Neuronal stem cell (in vitro differentiated cells): ENCODE data around the gene NSRP1.

Source experiments
- DNase-seq: peaks from one replicate; pipeline ENCODE4 v3.0.0-alpha.2; 2013; ENCODE audit warnings: low spot score
- H2AFZ ChIP-seq: one replicate; pipeline ENCODE4 v1.6.1; 2013; ENCODE audit warnings: mild to moderate bottlenecking, low read length, inconsistent platforms
- H2AK5ac ChIP-seq: 2 replicates; pipeline ENCODE4 v1.6.1; 2013; ENCODE audit warnings: low read depth, mild to moderate bottlenecking, inconsistent platforms, low read length, moderate library complexity, mixed read lengths
- H2BK120ac ChIP-seq: 2 replicates; pipeline ENCODE4 v1.6.1; 2013; ENCODE audit warnings: low read depth, mild to moderate bottlenecking, inconsistent platforms, low read length, moderate library complexity, mixed read lengths
- H2BK12ac ChIP-seq: one replicate; pipeline ENCODE4 v1.6.1; 2013; ENCODE audit warnings: low read length, inconsistent platforms
- H2BK15ac ChIP-seq: 2 replicates; pipeline ENCODE4 v1.6.1; 2013; ENCODE audit warnings: mild to moderate bottlenecking, low read length, inconsistent platforms, mixed read lengths
- H2BK5ac ChIP-seq: one replicate; pipeline ENCODE4 v1.6.1; 2013; ENCODE audit warnings: inconsistent platforms, mild to moderate bottlenecking, low read length, moderate library complexity
- H3K14ac ChIP-seq: one replicate; pipeline ENCODE4 v1.6.1; 2013; ENCODE audit warnings: low read length, inconsistent platforms
- H3K18ac ChIP-seq: 2 replicates; pipeline ENCODE4 v1.6.1; 2013; ENCODE audit warnings: low read length, inconsistent platforms
- H3K23ac ChIP-seq: 2 replicates; pipeline ENCODE4 v1.6.1; 2013; ENCODE audit warnings: low read depth, mild to moderate bottlenecking, mixed read lengths, low read length, inconsistent platforms; ENCODE audit not compliant: poor library complexity
- H3K27ac ChIP-seq: replicated peaks from 3 replicates; pipeline ENCODE4 v1.5.1; 2013; ENCODE audit warnings: low read length, inconsistent platforms
- H3K27me3 ChIP-seq, 3 experiments: 2 replicates each; pipeline ENCODE4 v1.6.1; 2013; ENCODE audit warnings: low read length in 3 of 3, mild to moderate bottlenecking in 2 of 3, inconsistent platforms in 1 of 3, low read depth in 1 of 3, mixed read lengths in 1 of 3, moderate library complexity in 1 of 3; ENCODE audit not compliant: control insufficient read depth in 3 of 3, insufficient read depth in 3 of 3
- H3K36me3 ChIP-seq, 2 donors: replicated peaks in 1 of 2; 2 replicates each; pipeline ENCODE4 v1.6.1; 2013; ENCODE audit warnings: low read length in 2 of 2; ENCODE audit not compliant: control insufficient read depth in 2 of 2, insufficient read depth in 2 of 2
- H3K4ac ChIP-seq: 2 replicates; pipeline ENCODE4 v1.6.1; 2013; ENCODE audit warnings: inconsistent platforms, mild to moderate bottlenecking, low read length, moderate library complexity
- H3K4me1 ChIP-seq, 2 donors: 1 replicate in 1 of 2; 2 replicates in 1 of 2; pipeline ENCODE4 v1.6.1; 2013; ENCODE audit warnings: low read length in 2 of 2, low read depth in 1 of 2; ENCODE audit not compliant: control insufficient read depth in 2 of 2, insufficient read depth in 1 of 2
- H3K4me2 ChIP-seq: one replicate; pipeline ENCODE4 v1.6.1; 2013; ENCODE audit warnings: mild to moderate bottlenecking, low read length, inconsistent platforms; ENCODE audit not compliant: insufficient read depth, poor library complexity, severe bottlenecking
- H3K4me3 ChIP-seq, 2 donors: 2 replicates each; pipeline ENCODE4 v1.5.1; 2013; ENCODE audit warnings: low read length in 2 of 2, mild to moderate bottlenecking in 2 of 2, inconsistent platforms in 1 of 2, moderate library complexity in 1 of 2
- H3K79me1 ChIP-seq: one replicate; pipeline ENCODE4 v1.6.1; 2013; ENCODE audit warnings: low read depth, mild to moderate bottlenecking, inconsistent platforms, low read length, moderate library complexity
- H3K9ac ChIP-seq: one replicate; pipeline ENCODE4 v1.6.1; 2013; ENCODE audit warnings: mild to moderate bottlenecking, low read depth, low read length, inconsistent platforms; ENCODE audit not compliant: poor library complexity
- H3K9me3 ChIP-seq, 2 donors: replicated peaks in 1 of 2; 2 replicates each; pipeline versions ENCODE3 to v1.6.1; 2013; ENCODE audit warnings: low read length in 2 of 2, mild to moderate bottlenecking in 2 of 2, inconsistent platforms in 1 of 2, low read depth in 1 of 2, mixed read lengths in 1 of 2, moderate library complexity in 1 of 2; ENCODE audit not compliant: control insufficient read depth in 2 of 2, insufficient read depth in 1 of 2
- H4K8ac ChIP-seq: one replicate; pipeline ENCODE4 v1.6.1; 2013; ENCODE audit warnings: low read depth, mild to moderate bottlenecking, inconsistent platforms, low read length, moderate library complexity
- H4K91ac ChIP-seq: one replicate; pipeline ENCODE4 v1.6.1; 2013; ENCODE audit warnings: low read length, low read depth, mild to moderate bottlenecking, inconsistent platforms; ENCODE audit not compliant: poor library complexity
- WGBS, 2 donors: extraction: QIAGEN DNeasy Blood & Tissue Kit; methylation state at CpG; one replicate each; pipeline ENCODE4 v1.1.7; 2013; ENCODE audit warnings: missing lambda C conversion rate in 2 of 2, mixed read lengths in 1 of 2; ENCODE audit not compliant: insufficient read length in 2 of 2, insufficient replicate concordance in 1 of 2; ENCODE audit errors: extremely low coverage in 2 of 2; 5-methylcytosine and 5-hydroxymethylcytosine counted together

Gene NSRP1

GRCh38 chr17:30132615-30133014 is 16.0 kb downstream of the NSRP1 start:
- no peak overlapping the region for H3K23ac ChIP-seq
- H2AFZ ChIP-seq, result no peak overlapping the region
- H3K4me1 ChIP-seq, result no peaks in the 10 kb centered on the region
- no peak overlapping the region for H3K27ac ChIP-seq
- no peak overlapping the region for H2BK120ac ChIP-seq
- H2BK5ac ChIP-seq, result no peak overlapping the region
- H3K27me3 ChIP-seq, result no peaks in the 10 kb centered on the region
- H3K9ac ChIP-seq, result no peak overlapping the region
- H2BK15ac ChIP-seq, result no peak overlapping the region
- DNase-seq, result no peak
- peaks cover 10 to 97% of the 10 kb centered on the region in 2 donors for H3K36me3 ChIP-seq
- H3K4me2 ChIP-seq, result no peak overlapping the region
- H3K79me1 ChIP-seq, result no peaks in the 10 kb centered on the region
- H3K18ac ChIP-seq, result no peak overlapping the region
- no peak overlapping the region for H3K4me3 ChIP-seq
- no peak overlapping the region for H2BK12ac ChIP-seq
- no peak overlapping the region for H4K8ac ChIP-seq
- H3K9me3 ChIP-seq, result no peaks in the 10 kb centered on the region
- no CpG with 5 or more reads among the region's 3 CpGs for WGBS, 2 donors
- no peak overlapping the region for H3K14ac ChIP-seq
- no peak overlapping the region for H2AK5ac ChIP-seq
- H4K91ac ChIP-seq, result no peak overlapping the region
- no peak overlapping the region for H3K4ac ChIP-seq

GRCh38 chr17:30133197-30133596 is 16.6 kb downstream of the NSRP1 start:
- Histone ChIP-seq H3K18ac (no peak overlapping the region), H3K23ac (no peak overlapping the region), H4K91ac (no peak overlapping the region), H2AK5ac (no peak overlapping the region), H2BK15ac (no peak overlapping the region), H3K4me1 (no peaks in the 10 kb centered on the region), H3K4me2 (no peak overlapping the region), H2AFZ (no peak overlapping the region), H3K14ac (no peak overlapping the region), H3K9ac (no peak overlapping the region), H2BK12ac (no peak overlapping the region), H3K36me3 (peaks cover 8 to 97% of the 10 kb centered on the region in 2 donors), H4K8ac (no peak overlapping the region), H2BK5ac (no peak overlapping the region), H3K4me3 (no peak overlapping the region), H3K27ac (no peak overlapping the region), H2BK120ac (no peak overlapping the region), H3K27me3 (no peaks in the 10 kb centered on the region), H3K79me1 (no peaks in the 10 kb centered on the region), H3K4ac (no peak overlapping the region), H3K9me3 (no peaks in the 10 kb centered on the region)
- DNase-seq, result no peak
- no CpG with 5 or more reads among the region's 3 CpGs for WGBS, 2 donors

- Histone ChIP-seq H4K8ac (no peak overlapping the region), H2AK5ac (no peak overlapping the region), H3K23ac (no peak overlapping the region), H2BK120ac (no peak overlapping the region), H3K9me3 (no peaks in the 10 kb centered on the region), H3K9ac (no peak overlapping the region), H3K4me1 (no peaks in the 10 kb centered on the region), H3K79me1 (no peaks in the 10 kb centered on the region), H3K4me3 (no peak overlapping the region), H4K91ac (no peak overlapping the region), H3K27me3 (no peaks in the 10 kb centered on the region), H3K14ac (no peak overlapping the region), H3K4ac (no peak overlapping the region), H3K4me2 (no peak overlapping the region), H3K36me3 (peaks cover 8 to 93% of the 10 kb centered on the region in 2 donors), H2AFZ (no peak overlapping the region), H2BK15ac (no peak overlapping the region), H2BK12ac (no peak overlapping the region), H3K18ac (no peak overlapping the region), H2BK5ac (no peak overlapping the region), H3K27ac (no peak overlapping the region)
- no peak for DNase-seq
Measured at GRCh38 chr17:30134551-30134950, 17.9 kb downstream of the NSRP1 start.

- no CpG with 5 or more reads among the region's 3 CpGs for WGBS, 2 donors
Measured at GRCh38 chr17:30137158-30137557, 20.5 kb downstream of the NSRP1 start.

More at GRCh38 chr17:30137158-30137557, 20.5 kb downstream of the NSRP1 start:
- Histone ChIP-seq H2BK15ac (no peak overlapping the region), H4K8ac (no peak overlapping the region), H2BK5ac (no peak overlapping the region), H3K4me2 (no peak overlapping the region), H3K9ac (no peak overlapping the region), H3K27me3 (no peaks in the 10 kb centered on the region), H2BK12ac (no peak overlapping the region), H3K79me1 (no peaks in the 10 kb centered on the region), H3K14ac (no peak overlapping the region), H3K36me3 (peaks cover 8 to 70% of the 10 kb centered on the region in 2 donors), H2AFZ (no peak overlapping the region), H3K4ac (no peak overlapping the region), H2AK5ac (no peak overlapping the region), H3K9me3 (no peaks in the 10 kb centered on the region), H3K27ac (no peak overlapping the region), H3K23ac (no peak overlapping the region), H3K4me3 (no peak overlapping the region), H4K91ac (no peak overlapping the region), H2BK120ac (no peak overlapping the region), H3K18ac (no peak overlapping the region), H3K4me1 (no peaks in the 10 kb centered on the region)
- no peak for DNase-seq
